IMR-90 (cell line): Measurements from ENCODE around the gene TRAF1. TPM values are rescaled to one million over a fixed set of nuclear protein-coding genes. Genes with fewer than 3 reads are reported as not detected.

Experiments
- ATAC-seq: fragments of 200-7000 bp; cut with Tn5 transposase; 2 replicates; pipeline ENCODE4 v1.9.1; 2020; ENCODE audit warnings: low read depth, mild to moderate bottlenecking, moderate library complexity
- BruUV-seq: library from RNA; stranded (reverse); fragments of 400-500 nt; replicated peaks from 2 replicates; lab custom pipeline; 2021; lab: Mats Ljungman, UMichigan
- CTCF ChIA-PET: fragments of 300-600 bp; formaldehyde crosslinking; extraction: SDS; loops from one replicate; lab custom pipeline; 2021; ENCODE audit warnings: antibody characterized with exemption; lab: Yijun Ruan, JAX
- POLR2A ChIA-PET: fragments of 300-600 bp; sonication (Branson Sonifier 250); formaldehyde crosslinking; loops from one replicate; lab custom pipeline; 2022; ENCODE audit warnings: antibody characterized with exemption; ENCODE audit not compliant: unreplicated experiment; lab: Charles Lee
- DNase-seq: peaks from one replicate; pipeline ENCODE4 v3.0.0; 2013
- H2AFZ ChIP-seq: replicated peaks from 2 replicates; pipeline ENCODE3; 2013; ENCODE audit warnings: low read length, mild to moderate bottlenecking; ENCODE audit not compliant: poor library complexity
- H2AK5ac ChIP-seq: 2 replicates; pipeline ENCODE4 v1.6.1; 2013; ENCODE audit warnings: low read depth, low read length, inconsistent platforms
- H2AK9ac ChIP-seq: replicated peaks from 2 replicates; pipeline ENCODE3; 2013; ENCODE audit warnings: mild to moderate bottlenecking, low read depth, low read length, moderate library complexity; ENCODE audit not compliant: poor library complexity
- H2BK120ac ChIP-seq: 2 replicates; pipeline ENCODE4 v1.6.1; 2013; ENCODE audit warnings: low read depth, low read length, inconsistent platforms
- H2BK15ac ChIP-seq: 3 replicates; pipeline ENCODE4 v1.6.1; 2013; ENCODE audit warnings: low read depth, low read length, inconsistent platforms
- H2BK20ac ChIP-seq: 2 replicates; pipeline ENCODE4 v1.6.1; 2013; ENCODE audit warnings: low read depth, mild to moderate bottlenecking, inconsistent platforms, low read length, moderate library complexity
- H2BK5ac ChIP-seq: 2 replicates; pipeline ENCODE4 v1.6.1; 2013; ENCODE audit warnings: mild to moderate bottlenecking, low read depth, low read length, inconsistent platforms; ENCODE audit not compliant: poor library complexity, severe bottlenecking
- H3K14ac ChIP-seq: replicated peaks from 2 replicates; pipeline ENCODE4 v1.6.1; 2013; ENCODE audit warnings: low read depth, low read length, inconsistent platforms
- H3K18ac ChIP-seq: 2 replicates; pipeline ENCODE4 v1.6.1; 2013; ENCODE audit warnings: low read depth, low read length, control low read depth
- H3K23ac ChIP-seq: 2 replicates; pipeline ENCODE4 v1.6.1; 2013; ENCODE audit warnings: low read depth, low read length, inconsistent platforms
- H3K27ac ChIP-seq: 2 replicates; pipeline ENCODE4 v1.5.1; 2013; ENCODE audit warnings: mild to moderate bottlenecking, control low read depth, low read length; ENCODE audit not compliant: insufficient read depth
- H3K27me3 ChIP-seq: 2 replicates; pipeline ENCODE4 v1.6.1; 2013; ENCODE audit warnings: low read length; ENCODE audit not compliant: control insufficient read depth, insufficient read depth
- H3K36me3 ChIP-seq: 2 replicates; pipeline ENCODE4 v1.6.1; 2013; ENCODE audit warnings: low read length, mixed read lengths; ENCODE audit not compliant: control insufficient read depth, insufficient read depth
- H3K4ac ChIP-seq: 2 replicates; pipeline ENCODE4 v1.6.1; 2013; ENCODE audit warnings: low read depth, low read length, inconsistent platforms
- H3K4me1 ChIP-seq: 2 replicates; pipeline ENCODE4 v1.6.1; 2013; ENCODE audit warnings: low read length, mixed read lengths; ENCODE audit not compliant: control insufficient read depth, insufficient read depth
- H3K4me2 ChIP-seq: 2 replicates; pipeline ENCODE4 v1.6.1; 2013; ENCODE audit warnings: low read depth, mild to moderate bottlenecking, control low read depth, low read length, moderate library complexity
- H3K4me3 ChIP-seq: 2 replicates; pipeline ENCODE4 v1.5.1; 2013; ENCODE audit warnings: low read depth, mild to moderate bottlenecking, control low read depth, low read length, moderate library complexity; ENCODE audit not compliant: insufficient read depth
- H3K56ac ChIP-seq: 2 replicates; pipeline ENCODE4 v1.6.1; 2013; ENCODE audit warnings: low read length, inconsistent platforms; ENCODE audit not compliant: insufficient read depth; ENCODE audit errors: extremely low read depth
- H3K79me1 ChIP-seq, 2 experiments: 2 replicates each; pipeline ENCODE4 v1.6.1; 2013; ENCODE audit warnings: low read length in 2 of 2, inconsistent platforms in 1 of 2, low read depth in 1 of 2
- H3K9ac ChIP-seq: 2 replicates; pipeline ENCODE4 v1.6.1; 2013; ENCODE audit warnings: low read depth, low read length, control low read depth
- H3K9me1 ChIP-seq: 2 replicates; pipeline ENCODE4 v1.6.1; 2013; ENCODE audit warnings: low read length, inconsistent platforms; ENCODE audit not compliant: insufficient read depth
- H3K9me3 ChIP-seq: 2 replicates; pipeline ENCODE4 v1.6.1; 2013; ENCODE audit warnings: low read length; ENCODE audit not compliant: control insufficient read depth, insufficient read depth
- H4K20me1 ChIP-seq: 2 replicates; pipeline ENCODE4 v1.6.1; 2013; ENCODE audit warnings: low read length, inconsistent platforms; ENCODE audit not compliant: insufficient read depth
- H4K5ac ChIP-seq: 2 replicates; pipeline ENCODE4 v1.6.1; 2013; ENCODE audit warnings: mild to moderate bottlenecking, low read depth, low read length, control low read depth
- H4K8ac ChIP-seq, 2 experiments: 2 replicates each; pipeline ENCODE4 v1.6.1; 2013; ENCODE audit warnings: low read depth in 2 of 2, low read length in 2 of 2, control low read depth in 1 of 2, inconsistent platforms in 1 of 2
- H4K91ac ChIP-seq: 2 replicates; pipeline ENCODE4 v1.6.1; 2013; ENCODE audit warnings: low read depth, low read length, inconsistent platforms; ENCODE audit not compliant: insufficient read depth
- BHLHE40 ChIP-seq: fragments of 150-350 bp; IDR thresholded peaks from 2 replicates; pipeline ENCODE4 v1.6.1; 2016; ENCODE audit warnings: mild to moderate bottlenecking, low read depth, low read length
- CEBPB ChIP-seq: IDR thresholded peaks from 2 replicates; pipeline ENCODE4 v1.6.1; 2012; ENCODE audit warnings: low read depth, low read length, improper control_type of control experiment
- CHD1 ChIP-seq: IDR thresholded peaks from 2 replicates; pipeline ENCODE4 v1.6.1; 2012; ENCODE audit warnings: low read depth, low read length, improper control_type of control experiment
- FOS ChIP-seq: fragments of 150-350 bp; IDR thresholded peaks from 2 replicates; pipeline ENCODE4 v1.6.1; 2016; ENCODE audit warnings: low read depth, low read length
- MAFK ChIP-seq: IDR thresholded peaks from 2 replicates; pipeline ENCODE4 v1.6.1; 2012; ENCODE audit warnings: low read depth, low read length, improper control_type of control experiment
- MXI1 ChIP-seq: IDR thresholded peaks from 2 replicates; pipeline ENCODE4 v1.6.1; 2012; ENCODE audit warnings: low read depth, mild to moderate bottlenecking, low read length, moderate library complexity, borderline replicate concordance
- NFE2L2 ChIP-seq: fragments of 150-350 bp; IDR thresholded peaks from 2 replicates; pipeline ENCODE4 v1.6.1; 2016; ENCODE audit warnings: low read depth, mild to moderate bottlenecking, low read length
- POLR2A ChIP-seq: IDR thresholded peaks from 2 replicates; pipeline ENCODE4 v1.6.1; 2012; ENCODE audit warnings: mild to moderate bottlenecking, low read depth, low read length
- RAD21 ChIP-seq: IDR thresholded peaks from 2 replicates; pipeline ENCODE4 v1.6.1; 2012; ENCODE audit warnings: low read length, improper control_type of control experiment
- RCOR1 ChIP-seq: IDR thresholded peaks from 2 replicates; pipeline ENCODE4 v1.6.1; 2012; ENCODE audit warnings: mild to moderate bottlenecking, low read length, improper control_type of control experiment; ENCODE audit not compliant: insufficient replicate concordance
- RFX5 ChIP-seq: IDR thresholded peaks from 2 replicates; pipeline ENCODE4 v1.8.0; 2012; ENCODE audit warnings: low read depth, mild to moderate bottlenecking, low read length, moderate library complexity
- SMC3 ChIP-seq: fragments of 150-350 bp; IDR thresholded peaks from 2 replicates; pipeline ENCODE4 v1.6.1; 2016; ENCODE audit warnings: low read depth, mild to moderate bottlenecking, antibody characterized with exemption, low read length, moderate library complexity
- WGBS, 2 experiments: methylation state at CpG; one replicate each; pipeline versions ENCODE4 v1.1.5 to v1.1.7; 2013; ENCODE audit warnings: missing lambda C conversion rate in 2 of 2; ENCODE audit not compliant: insufficient read length in 1 of 2; ENCODE audit errors: extremely low coverage in 2 of 2; 5-methylcytosine and 5-hydroxymethylcytosine counted together
- dilution Hi-C: fragments of 300-500 bp; cut with HindIII; formaldehyde crosslinking; loops from one replicate; pipeline ENCODE4 v1.14.3; 2018; ENCODE audit warnings: low sequenced_read_pairs; ENCODE audit not compliant: unreplicated experiment
- in situ Hi-C: fragments of 300-500 bp; cut with MboI; formaldehyde crosslinking; loops from 3 replicates; pipeline ENCODE4 v1.14.3; 2019; ENCODE audit warnings: low sequenced_read_pairs, inconsistent platforms, mixed read lengths
- intact Hi-C: fragments of 100-400 bp; cut with micrococcal nuclease; formaldehyde crosslinking; loops from 2 replicates; pipeline ENCODE4 v1.10.0; 2022
- polyA plus RNA-seq, 3 experiments: library from polyadenylated mRNA; depleted of rRNA; stranded (reverse); fragments of >200 nt; gene quantifications; 2 replicates each; pipeline ENCODE4 v1.2.3, GENCODE V29; 2012; ENCODE audit warnings: low replicate concordance in 1 of 3
- total RNA-seq: library from RNA; depleted of rRNA; stranded (reverse); fragments of >200 nt; gene quantifications from 2 replicates; pipeline ENCODE4 v1.2.3, GENCODE V29; 2012
- TF ChIP-seq, protein P1 (sequence below): conservative IDR thresholded peaks from 2 replicates; pipeline ENCODE4 v1.5.1; 2012; ENCODE audit warnings: mild to moderate bottlenecking, low read depth, low read length, improper control_type of control experiment
- TF ChIP-seq, protein P2 (sequence below): fragments of 150-350 bp; IDR thresholded peaks from 2 replicates; pipeline ENCODE4 v1.6.1; 2017; ENCODE audit warnings: mild to moderate bottlenecking, antibody characterized with exemption, low read length, low read depth
- TF ChIP-seq, protein P3 (sequence below): fragments of 150-350 bp; IDR thresholded peaks from 2 replicates; pipeline ENCODE4 v1.6.1; 2016; ENCODE audit warnings: low read depth, mild to moderate bottlenecking, low read length, moderate library complexity, borderline replicate concordance

TRAF1 gene
- total and polyA plus RNA-seq, 2 of the 4 experiments (the other 2 are of a cell fraction), result 3.9 to 4.1 TPM

DNA sequence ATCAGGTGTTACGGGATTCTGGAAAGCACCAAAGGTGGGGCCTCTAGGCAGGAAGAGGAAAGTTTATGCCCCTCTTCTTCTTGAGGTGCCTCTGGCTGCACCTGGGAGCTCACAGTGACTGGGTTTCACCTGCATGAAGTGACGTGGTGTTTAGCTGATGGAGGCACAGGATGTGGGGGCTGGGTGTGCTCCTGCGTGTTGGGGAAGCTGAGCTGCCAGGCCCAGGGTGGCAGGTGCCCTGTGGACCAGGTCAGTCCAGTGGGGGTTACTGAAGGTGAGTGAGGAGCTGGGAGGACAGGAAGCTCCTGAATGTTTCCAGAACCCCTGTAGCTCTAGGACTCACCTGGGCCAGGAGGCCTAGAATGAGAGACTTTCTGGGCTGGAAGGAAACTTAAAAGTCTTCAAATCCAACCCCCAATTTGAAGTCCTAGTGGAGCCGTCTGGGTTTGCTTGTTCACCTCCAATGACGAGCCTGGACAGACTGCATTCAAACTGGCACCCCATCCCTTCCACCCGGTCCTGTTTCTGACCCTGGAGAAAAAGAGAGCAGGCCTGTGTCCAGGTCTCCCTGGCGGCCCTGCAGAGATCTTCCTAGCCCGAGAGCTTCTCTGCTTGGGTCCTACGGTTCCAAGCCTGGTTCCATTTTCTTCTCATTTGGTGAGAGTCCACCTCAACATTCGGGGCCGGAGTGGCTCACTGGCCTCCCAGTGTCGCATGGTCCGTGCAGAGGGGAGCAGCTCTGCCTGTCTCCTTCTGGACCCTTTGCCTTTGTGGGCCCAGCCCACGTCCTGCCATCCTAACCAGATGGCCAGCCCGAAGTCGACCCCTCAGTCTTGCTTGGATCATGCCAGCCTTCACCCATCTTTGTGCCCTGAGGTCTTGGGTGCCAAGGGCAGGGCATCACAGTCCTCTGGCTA, 22.3 kb downstream of the TRAF1 start:
- intact Hi-C loops (no loop called here), dilution Hi-C loops (no loop called here), in situ Hi-C loops (no loop called here)
- no peak for ATAC-seq
- H3K36me3 ChIP-seq, result peaks cover 2% of the 10 kb centered on the region
- H3K9me1 ChIP-seq, result peaks cover 4% of the 10 kb centered on the region; the same call in 1 of the 2 replicates
- ChIA-PET CTCF (no interaction called here), POLR2A (no interaction called here)
- H2BK15ac ChIP-seq, result no peak overlapping the region
- H4K20me1 ChIP-seq, result no peaks in the 10 kb centered on the region
- H3K9me3 ChIP-seq, result no peaks in the 10 kb centered on the region
- no peaks in the 10 kb centered on the region for H3K4me1 ChIP-seq
- no peaks in the 10 kb centered on the region; the same call in 1 of the 2 replicates for H3K27me3 ChIP-seq
- no peak overlapping the region for H3K14ac ChIP-seq
- H3K79me1 ChIP-seq, result no peaks in the 10 kb centered on the region
- no peak overlapping the region for H3K27ac ChIP-seq
- DNase-seq, result no peak
- H2AK5ac ChIP-seq, result no peak overlapping the region
- H2BK120ac ChIP-seq, result no peak overlapping the region
- no peak overlapping the region for H4K91ac ChIP-seq
- BruUV-seq, result no TSS peak
- no peak overlapping the region for H2BK20ac ChIP-seq
- no peak overlapping the region for H3K18ac ChIP-seq
- no peak overlapping the region for H3K9ac ChIP-seq
- no peak overlapping the region for H3K4me2 ChIP-seq
- H4K8ac ChIP-seq, result no peak overlapping the region
- H3K4ac ChIP-seq, result no peak overlapping the region
- H2BK5ac ChIP-seq, result no peak overlapping the region
- H3K4me3 ChIP-seq, result no peak overlapping the region
- H3K23ac ChIP-seq, result no peak overlapping the region
- no peak overlapping the region for H4K5ac ChIP-seq
- WGBS, 2 experiments, result 82% methylated on average over 9 of the region's 16 CpGs; no CpG with 5 or more reads in 1 of the 2 experiments
- peak overlapping the region; percentile 70 for H2AK9ac ChIP-seq
- H2AFZ ChIP-seq, result no peak overlapping the region
- no peak overlapping the region for H3K56ac ChIP-seq
- TF ChIP-seq RCOR1, result no peak
- TF ChIP-seq RAD21, result no peak
- no peak for TF ChIP-seq MAFK
- TF ChIP-seq, protein P1, sequence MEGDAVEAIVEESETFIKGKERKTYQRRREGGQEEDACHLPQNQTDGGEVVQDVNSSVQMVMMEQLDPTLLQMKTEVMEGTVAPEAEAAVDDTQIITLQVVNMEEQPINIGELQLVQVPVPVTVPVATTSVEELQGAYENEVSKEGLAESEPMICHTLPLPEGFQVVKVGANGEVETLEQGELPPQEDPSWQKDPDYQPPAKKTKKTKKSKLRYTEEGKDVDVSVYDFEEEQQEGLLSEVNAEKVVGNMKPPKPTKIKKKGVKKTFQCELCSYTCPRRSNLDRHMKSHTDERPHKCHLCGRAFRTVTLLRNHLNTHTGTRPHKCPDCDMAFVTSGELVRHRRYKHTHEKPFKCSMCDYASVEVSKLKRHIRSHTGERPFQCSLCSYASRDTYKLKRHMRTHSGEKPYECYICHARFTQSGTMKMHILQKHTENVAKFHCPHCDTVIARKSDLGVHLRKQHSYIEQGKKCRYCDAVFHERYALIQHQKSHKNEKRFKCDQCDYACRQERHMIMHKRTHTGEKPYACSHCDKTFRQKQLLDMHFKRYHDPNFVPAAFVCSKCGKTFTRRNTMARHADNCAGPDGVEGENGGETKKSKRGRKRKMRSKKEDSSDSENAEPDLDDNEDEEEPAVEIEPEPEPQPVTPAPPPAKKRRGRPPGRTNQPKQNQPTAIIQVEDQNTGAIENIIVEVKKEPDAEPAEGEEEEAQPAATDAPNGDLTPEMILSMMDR, result no peak
- no peak for TF ChIP-seq RFX5
- no peak for TF ChIP-seq BHLHE40
- TF ChIP-seq CEBPB, result no peak
- TF ChIP-seq, protein P2, sequence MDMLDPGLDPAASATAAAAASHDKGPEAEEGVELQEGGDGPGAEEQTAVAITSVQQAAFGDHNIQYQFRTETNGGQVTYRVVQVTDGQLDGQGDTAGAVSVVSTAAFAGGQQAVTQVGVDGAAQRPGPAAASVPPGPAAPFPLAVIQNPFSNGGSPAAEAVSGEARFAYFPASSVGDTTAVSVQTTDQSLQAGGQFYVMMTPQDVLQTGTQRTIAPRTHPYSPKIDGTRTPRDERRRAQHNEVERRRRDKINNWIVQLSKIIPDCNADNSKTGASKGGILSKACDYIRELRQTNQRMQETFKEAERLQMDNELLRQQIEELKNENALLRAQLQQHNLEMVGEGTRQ, result no peak
- TF ChIP-seq SMC3, result no peak
- no peak for TF ChIP-seq FOS
- no peak for TF ChIP-seq POLR2A
- no peak for TF ChIP-seq NFE2L2
- TF ChIP-seq, protein P3, sequence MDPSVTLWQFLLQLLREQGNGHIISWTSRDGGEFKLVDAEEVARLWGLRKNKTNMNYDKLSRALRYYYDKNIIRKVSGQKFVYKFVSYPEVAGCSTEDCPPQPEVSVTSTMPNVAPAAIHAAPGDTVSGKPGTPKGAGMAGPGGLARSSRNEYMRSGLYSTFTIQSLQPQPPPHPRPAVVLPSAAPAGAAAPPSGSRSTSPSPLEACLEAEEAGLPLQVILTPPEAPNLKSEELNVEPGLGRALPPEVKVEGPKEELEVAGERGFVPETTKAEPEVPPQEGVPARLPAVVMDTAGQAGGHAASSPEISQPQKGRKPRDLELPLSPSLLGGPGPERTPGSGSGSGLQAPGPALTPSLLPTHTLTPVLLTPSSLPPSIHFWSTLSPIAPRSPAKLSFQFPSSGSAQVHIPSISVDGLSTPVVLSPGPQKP, result no peak
- no peak for TF ChIP-seq MXI1
- no peak for TF ChIP-seq CHD1
